ENCODE measurements around the gene LETM1. TPM values are rescaled to one million over a fixed set of nuclear protein-coding genes. Genes with fewer than 3 reads are reported as not detected.

LETM1 gene
- total RNA-seq, 2 donors from 2014 or later = 28.3 to 45.2 TPM

Other genes with a start within 250 kb of the LETM1 start
- 1 to 10 TPM; 3.0 to 5.4 TPM for gene FAM53A, start 171.8 kb downstream of the LETM1 start, total RNA-seq
- 100 to 1,000 TPM in 1 of 2 donors, 10 to 100 TPM in 1; 73.0 to 110 TPM for gene SLBP, start 143.8 kb downstream of the LETM1 start, total RNA-seq
- gene TMEM129, start 134.8 kb downstream of the LETM1 start, total RNA-seq = 10 to 100 TPM; 12.7 to 14.9 TPM
- 100 to 1,000 TPM; 195 to 295 TPM for gene TACC3, start 134.6 kb downstream of the LETM1 start, total RNA-seq
- under 1 TPM in 1 of 2 donors, not detected in 1; 0.12 TPM for gene FGFR3, start 62.9 kb downstream of the LETM1 start, total RNA-seq
- 100 to 1,000 TPM; 233 to 254 TPM for gene NSD2, start 15.2 kb upstream of the LETM1 start, total RNA-seq
- gene NELFA, start 152.8 kb upstream of the LETM1 start, total RNA-seq = 10 to 100 TPM; 44.8 to 53.8 TPM
- gene NAT8L, start 203.2 kb upstream of the LETM1 start, total RNA-seq = under 1 TPM in 1 of 2 donors, not detected in 1; 0.99 TPM